ENCODE data around the gene VLDLR.

The VLDLR gene

DNA sequence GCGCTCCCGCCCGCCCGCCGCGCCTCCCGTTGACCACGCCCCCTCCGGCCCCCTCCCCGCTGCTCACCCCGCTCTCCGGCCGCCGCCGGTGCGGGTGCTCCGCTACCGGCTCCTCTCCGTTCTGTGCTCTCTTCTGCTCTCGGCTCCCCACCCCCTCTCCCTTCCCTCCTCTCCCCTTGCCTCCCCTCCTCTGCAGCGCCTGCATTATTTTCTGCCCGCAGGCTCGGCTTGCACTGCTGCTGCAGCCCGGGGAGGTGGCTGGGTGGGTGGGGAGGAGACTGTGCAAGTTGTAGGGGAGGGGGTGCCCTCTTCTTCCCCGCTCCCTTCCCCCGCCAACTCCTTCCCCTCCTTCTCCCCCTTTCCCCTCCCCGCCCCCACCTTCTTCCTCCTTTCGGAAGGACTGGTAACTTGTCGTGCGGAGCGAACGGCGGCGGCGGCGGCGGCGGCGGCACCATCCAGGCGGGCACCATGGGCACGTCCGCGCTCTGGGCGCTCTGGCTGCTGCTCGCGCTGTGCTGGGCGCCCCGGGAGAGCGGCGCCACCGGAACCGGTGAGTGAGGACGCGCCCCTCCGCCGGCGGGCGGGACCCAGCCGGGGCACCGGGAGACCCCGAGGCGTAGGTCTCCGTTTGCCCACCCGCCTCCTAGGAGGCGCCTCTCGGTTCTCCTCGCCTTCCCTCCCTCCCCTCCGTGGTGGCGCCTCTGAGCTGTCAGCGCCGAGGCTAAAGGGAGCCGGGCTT is at the start of gene VLDLR:
Gene VLDLR (plus strand): TSS at position 66 of the 739 bp plus-strand sequence. CDS start 403 bp downstream, at position 469.
- no peak for DNase-seq (ENCODE audit: low read depth in 2 of 2, low spot score in 1 of 2)

DNA sequence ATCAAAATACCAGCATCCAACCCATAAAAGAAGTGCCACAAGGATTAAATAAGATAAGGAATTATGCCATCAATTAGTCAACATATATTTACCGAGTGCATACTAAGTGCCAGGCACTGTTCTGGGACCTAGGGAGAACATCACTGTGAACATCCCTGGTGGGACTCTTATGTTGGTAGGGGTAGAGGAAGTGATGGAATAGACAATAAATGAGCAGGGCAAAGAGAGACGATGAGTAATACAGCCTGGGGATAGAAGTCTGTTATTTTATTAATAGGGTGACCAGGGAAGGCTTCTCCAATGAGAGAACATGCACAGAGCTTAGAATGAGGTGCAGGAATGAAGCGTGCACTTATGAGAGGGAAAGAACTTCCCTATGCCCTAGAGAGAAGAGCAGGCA is 47.4 kb upstream of the VLDLR start:
- DNase-seq (ENCODE audit: low read depth in 2 of 2, low spot score in 1 of 2): no peak

DNA sequence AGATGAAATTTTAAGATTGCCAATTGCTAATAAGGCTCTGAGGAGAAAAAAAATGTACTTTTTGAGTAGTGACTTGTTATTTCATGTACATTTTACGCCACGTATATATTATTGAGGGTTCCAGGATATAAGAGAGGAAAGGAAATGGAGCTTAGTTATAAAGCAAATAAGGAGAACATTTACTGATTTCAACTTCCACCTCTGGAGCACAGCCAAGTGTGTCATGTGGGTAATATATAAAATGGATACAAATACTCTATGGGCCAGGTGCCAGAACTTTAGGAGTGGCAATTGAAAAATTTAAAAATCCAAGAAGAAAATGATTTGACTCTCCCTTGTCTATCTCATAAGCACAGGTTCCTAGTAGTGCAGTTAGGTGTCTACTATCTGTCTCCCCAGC is 45.0 kb upstream of the VLDLR start:
- no peak for DNase-seq (ENCODE audit: low read depth in 2 of 2, low spot score in 1 of 2)

DNA sequence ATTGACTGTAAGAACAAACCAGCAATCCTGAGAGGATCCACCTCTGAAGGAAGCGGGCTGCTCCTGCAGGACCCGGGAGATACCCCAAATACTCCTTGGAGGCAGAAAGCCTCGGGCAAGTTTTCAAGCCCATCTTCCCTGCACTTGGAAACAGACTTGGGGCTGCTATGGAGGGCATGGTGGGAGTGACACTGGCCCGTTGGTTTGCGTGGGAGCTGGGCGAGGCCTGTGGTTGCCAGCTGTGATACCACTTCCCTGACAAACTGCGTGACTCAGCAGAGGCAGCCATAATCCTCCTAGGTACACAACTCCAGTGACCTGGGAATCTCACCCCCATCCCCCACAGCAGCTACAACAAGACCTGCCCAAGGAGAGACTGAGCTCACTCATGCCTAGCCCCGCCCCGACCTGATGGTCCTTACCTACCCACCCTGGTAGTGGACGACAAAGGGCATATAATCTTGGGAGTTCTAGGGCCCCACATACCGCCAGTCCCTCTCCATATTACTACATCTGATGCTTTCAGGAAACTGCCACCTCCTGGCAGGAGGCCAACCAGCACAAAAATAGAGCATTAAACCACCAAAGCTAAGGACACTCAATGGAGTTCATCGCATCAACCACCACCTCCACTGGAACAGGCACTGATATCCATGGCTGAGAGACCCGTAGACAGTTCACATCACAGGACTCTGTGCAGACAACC is 38.1 kb upstream of the VLDLR start:
- no peak for DNase-seq (ENCODE audit: low read depth in 2 of 2, low spot score in 1 of 2)

DNA sequence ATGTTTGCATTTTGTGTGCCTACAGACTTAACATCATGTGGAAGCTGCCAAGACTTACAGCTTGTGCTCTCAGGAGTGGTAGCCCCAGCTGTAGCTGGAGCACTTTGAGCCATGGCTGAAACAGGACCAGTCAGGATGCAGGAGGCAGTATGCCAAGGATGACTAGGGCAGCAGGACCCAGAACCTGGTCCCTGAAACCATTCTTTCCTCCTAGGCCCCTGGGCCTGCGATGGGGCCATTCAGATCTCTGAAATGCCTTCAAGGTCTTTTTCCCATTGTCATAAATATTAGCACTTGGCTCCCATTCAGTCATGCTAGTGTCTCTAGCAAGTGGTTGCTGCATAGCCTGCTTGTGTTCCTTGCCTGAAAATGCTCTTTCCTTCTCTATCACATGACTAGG is 29.6 kb upstream of the VLDLR start:
- no peak for DNase-seq (ENCODE audit: low read depth in 2 of 2, low spot score in 1 of 2)

DNA sequence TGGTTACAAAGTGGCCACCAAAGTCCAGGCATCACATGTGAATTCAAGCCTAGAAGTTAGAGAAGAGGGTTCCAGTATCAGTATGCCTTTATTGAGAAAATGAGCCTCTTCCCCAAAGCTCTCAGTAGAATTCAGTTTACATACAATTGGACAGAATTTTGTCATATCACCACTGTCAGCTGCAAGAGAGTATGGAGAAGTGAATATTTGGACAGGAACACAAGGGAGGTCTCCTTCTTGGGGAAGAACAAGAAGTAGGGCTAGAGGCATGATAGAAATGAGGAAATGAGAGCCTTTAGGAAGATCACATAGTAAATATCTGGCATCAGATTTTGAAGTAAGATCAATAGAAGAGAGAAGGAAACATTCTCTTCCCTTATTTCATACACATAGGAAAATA is 27.8 kb upstream of the VLDLR start:
- no peak for DNase-seq (ENCODE audit: low read depth in 2 of 2, low spot score in 1 of 2)

DNA sequence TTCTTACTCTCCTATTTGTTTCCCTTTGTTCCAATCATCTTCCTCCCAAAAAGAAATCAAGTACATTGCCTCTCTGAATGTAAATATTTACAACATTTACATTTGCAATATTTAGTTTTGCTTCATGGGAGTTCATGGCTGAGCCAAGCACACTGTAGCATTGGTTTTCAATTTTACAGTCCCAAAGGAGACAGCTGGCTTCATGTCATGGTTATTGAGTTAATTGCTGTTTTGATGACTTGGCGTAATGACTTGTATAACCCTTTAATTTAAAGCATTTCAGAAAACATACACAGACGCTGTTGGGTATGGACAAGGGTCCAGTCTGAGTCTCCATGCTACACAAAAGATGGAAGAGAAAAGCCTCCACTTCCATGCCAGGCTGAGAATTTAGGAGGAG is 25.6 kb upstream of the VLDLR start:
- DNase-seq (ENCODE audit: low read depth in 2 of 2, low spot score in 1 of 2): no peak

DNA sequence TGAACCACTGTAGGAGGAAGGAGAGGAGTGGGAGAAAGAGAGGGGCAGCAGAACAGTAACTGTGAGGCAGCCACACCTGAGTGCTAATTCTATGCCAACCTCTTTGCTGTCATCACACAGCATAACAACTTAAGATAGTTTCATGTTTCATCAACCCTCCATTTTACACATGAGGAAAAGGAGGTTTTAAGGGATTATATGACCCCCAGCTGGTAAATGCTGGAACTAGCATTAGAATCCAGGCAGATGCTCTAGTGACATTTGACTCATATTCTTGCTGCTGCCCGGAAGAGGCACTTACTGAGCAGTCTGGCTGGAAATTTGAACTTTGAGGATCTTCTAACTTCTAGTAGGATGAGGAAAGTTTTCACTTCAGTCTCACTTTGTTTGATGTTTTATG is 24.1 kb upstream of the VLDLR start:
- no peak for DNase-seq (ENCODE audit: low read depth in 2 of 2, low spot score in 1 of 2)

DNA sequence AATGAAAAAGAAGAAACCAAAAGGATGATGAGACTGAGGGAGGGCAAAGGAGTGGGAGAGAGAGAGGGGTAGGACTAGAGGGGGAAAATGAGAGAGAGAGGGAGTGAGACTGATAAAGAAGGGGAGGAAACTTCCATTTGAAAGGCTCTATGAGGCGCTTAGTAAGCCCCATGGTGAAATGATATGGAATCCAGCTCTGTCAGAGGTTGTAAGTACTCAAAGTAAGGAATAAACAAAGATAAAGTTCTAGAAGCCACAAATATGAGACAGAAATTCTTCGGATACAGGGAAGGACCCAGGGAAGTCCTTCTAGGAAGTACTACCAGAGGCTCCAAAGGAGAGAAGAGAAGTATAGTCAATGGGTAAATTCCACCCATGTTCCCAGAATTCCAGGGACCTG is 21.7 kb upstream of the VLDLR start:
- DNase-seq (ENCODE audit: low read depth in 2 of 2, low spot score in 1 of 2): no peak

DNA sequence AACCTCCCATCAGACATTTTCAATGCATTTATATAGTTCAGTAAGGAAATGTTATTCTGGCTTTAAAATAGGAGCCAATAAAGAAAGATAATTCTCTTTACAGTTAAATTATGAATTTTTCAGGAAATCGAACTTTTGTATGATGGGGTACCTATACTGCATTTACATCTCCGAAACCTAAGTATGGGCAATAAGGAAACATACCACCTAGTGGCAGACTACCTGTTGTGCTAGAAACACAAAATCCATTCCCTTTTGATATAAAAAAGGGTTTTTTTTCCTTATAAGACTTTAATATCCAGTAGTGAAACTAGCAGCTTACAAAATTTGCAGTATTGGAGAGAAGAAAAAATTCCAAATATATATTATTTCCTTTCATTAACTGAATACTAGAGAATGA is 21.3 kb upstream of the VLDLR start:
- no peak for DNase-seq (ENCODE audit: low read depth in 2 of 2, low spot score in 1 of 2)

DNA sequence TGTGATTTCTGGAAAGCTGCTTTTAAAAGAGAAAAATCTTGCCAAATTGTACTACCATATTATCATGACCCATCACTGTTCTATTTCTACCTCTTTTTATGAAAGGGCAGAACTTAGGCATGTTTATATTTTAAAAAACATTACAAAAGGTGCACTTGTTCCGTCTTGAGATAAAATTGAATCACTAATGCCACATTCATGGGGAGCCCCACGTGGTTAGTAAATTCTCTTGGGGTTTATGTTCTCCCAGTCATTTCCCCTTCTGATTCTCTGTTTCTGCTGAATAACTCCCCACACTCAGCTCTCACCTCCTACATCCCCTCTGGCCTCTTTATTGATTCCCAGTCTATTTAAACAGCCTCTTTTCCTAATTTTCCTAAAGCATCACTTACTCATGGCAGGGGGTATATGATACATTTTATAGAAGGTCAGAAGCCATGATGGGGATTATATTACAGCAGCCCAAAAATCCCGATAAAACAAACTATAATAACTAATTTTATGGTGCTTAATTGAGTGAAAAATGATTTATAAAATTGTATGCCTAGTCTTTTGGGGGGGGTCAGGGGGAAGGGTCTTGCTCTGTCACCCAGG is 19.7 kb upstream of the VLDLR start:
- DNase-seq (ENCODE audit: low read depth in 2 of 2, low spot score in 1 of 2): no peak

DNA sequence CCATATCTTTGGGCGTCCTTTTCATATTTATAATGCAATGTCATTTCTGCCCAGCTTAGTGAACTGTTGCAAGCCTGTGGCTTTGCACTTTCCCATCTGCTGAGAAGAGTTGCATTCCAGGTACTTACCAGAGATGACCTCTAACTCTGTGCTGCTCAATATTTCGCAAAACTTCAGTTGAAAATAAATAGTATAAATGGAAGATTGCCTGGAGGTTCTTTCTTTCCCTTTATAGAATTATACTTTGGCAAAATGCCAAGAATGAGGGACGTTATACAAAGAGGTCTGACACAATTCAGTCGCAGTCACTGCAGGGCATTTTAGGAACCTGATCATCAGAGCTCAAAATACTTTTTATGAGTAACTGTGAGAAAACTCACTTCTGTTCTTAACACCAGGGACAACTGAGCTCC is 18.9 kb upstream of the VLDLR start:
- no peak for DNase-seq (ENCODE audit: low read depth in 2 of 2, low spot score in 1 of 2)

DNA sequence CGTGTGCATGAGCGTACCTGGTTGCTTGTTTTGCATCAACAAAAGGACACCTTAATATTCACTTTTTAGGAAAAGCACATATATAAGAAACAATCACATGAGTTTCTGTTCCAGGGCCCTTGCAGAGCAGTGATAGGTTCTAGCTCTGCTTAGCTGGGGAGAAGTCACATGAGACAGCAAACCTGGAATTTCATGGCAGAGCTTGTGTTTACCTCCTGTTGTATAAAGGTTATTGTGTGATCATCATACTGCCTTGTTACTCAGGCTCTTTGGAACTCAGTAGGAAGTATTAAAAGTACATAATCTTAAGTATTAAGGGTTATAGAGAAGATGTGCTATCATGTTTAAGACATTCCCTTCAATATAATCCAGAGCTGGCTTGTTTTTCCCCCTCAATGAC is 18.0 kb upstream of the VLDLR start:
- DNase-seq (ENCODE audit: low read depth in 2 of 2, low spot score in 1 of 2): no peak

DNA sequence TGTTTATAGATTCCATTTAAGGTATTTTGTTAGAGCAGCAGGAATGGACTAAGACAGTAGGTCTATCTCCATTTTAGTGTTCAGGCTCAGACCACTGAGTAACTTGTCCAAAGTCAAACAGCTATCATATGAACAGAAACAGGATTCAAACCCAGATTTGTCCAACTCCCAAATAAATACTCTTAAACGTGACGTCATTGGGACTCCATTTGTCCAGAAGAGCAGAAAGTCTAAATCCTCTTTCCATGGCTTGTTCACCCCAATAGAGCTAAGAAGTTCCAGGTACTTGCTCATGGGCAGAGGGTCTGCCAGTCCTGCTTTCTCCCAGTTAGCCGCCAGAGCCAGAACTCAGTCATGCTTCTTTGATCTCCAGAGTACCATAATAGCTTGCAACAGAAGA is 16.3 kb upstream of the VLDLR start:
- DNase-seq (ENCODE audit: low read depth in 2 of 2, low spot score in 1 of 2): no peak

DNA sequence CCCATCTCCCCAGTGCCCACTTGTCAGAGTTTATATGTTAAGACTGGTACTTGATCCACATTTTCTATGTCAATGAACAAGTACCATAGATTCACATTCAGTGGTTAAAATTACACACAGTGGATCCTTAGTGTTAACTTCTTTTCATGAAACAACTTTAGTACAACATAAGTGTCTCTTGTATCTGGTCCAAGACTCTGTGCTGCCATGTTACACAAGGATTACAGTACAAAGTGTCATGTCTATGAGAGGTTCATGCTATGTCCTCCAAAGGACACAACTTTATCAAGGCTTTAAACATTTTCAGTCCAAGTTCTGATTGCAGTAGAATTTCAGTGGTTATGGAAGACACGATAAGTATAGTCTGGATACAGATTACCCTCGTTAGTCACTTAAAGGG is 13.3 kb upstream of the VLDLR start:
- no peak for DNase-seq (ENCODE audit: low read depth in 2 of 2, low spot score in 1 of 2)

DNA sequence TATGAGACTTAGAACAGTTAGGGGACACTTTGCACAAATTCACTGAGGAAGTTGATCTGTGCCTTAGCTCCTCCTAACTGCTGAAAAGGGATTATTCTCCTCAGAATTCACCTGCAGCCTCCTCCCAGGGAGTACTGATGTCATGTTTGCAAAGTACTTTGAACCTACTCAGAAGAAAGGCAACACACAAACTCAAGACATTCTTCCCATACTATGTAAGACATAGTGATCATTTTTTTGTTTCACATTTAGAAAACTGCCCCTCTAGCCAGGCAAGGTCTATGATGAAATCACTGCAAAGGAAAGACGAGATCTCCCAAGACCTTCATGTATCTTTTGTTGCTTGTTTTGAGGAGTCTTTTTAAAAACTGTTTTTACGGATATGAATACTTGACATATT is 10.6 kb upstream of the VLDLR start:
- DNase-seq (ENCODE audit: low read depth in 2 of 2, low spot score in 1 of 2): no peak

DNA sequence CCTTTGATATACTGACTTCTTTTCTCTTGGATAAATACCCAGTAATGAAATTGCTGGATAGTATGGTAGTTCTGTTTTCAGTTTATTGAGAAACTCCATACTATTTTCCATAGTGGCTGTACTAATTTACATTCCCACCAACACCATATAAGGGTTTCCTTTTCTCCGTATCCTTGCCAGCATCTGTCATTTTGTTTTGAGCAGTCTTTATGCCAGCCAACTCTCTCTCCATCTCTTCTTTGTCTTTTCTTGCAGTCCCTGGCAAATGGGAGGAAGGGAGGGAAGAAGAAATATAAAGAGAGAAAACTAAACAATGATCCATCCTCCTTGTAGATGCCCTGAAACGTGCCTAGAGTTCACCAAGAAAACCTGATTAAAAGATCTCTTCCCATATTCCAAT is 9.6 kb upstream of the VLDLR start:
- DNase-seq (ENCODE audit: low read depth in 2 of 2, low spot score in 1 of 2): no peak

DNA sequence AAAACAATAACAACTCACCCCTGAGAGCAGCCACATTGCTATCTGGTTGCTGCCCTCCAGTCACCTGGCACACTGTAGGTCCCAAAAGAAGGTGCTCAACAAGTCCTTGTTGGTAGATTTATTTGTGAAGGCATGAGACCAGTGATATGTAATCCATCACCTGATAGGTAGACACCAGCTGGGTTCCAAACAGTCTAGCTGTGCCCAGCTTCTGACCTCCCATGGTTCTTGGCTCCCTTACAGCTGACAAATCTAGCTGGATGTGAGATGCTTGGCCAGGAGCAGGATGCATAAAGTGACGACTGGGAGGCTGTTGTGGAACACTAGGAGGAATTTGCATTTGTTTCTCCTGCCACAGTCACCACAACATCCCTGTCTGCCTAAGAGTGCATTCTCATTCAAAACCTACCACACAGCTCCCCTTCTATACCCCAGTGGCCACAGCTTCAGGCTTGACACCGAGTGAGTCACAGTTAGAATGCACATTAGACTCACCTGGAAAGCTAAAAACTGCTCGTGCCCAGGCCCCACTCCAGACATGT is 7.8 kb upstream of the VLDLR start:
- no peak for DNase-seq (ENCODE audit: low read depth in 2 of 2, low spot score in 1 of 2)

DNA sequence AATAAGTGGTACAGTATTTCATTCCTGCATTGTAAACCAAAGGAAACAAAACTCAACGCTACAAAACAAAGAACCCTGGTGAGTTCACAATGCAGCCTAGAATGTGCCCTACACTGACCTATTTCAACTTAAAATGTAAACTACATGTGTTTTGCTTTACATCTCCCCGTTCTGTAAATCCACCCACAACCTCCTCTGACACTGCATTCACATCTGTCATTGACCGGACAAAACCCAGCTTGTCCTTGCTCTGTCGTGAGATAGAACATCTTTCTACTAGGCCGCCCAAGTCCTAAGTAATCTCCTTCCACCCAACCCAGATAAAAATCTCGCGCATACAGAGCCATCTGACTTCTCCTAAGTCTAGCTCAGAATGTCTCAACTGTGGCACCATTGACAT is 6.1 kb upstream of the VLDLR start:
- no peak for DNase-seq (ENCODE audit: low read depth in 2 of 2, low spot score in 1 of 2)

DNA sequence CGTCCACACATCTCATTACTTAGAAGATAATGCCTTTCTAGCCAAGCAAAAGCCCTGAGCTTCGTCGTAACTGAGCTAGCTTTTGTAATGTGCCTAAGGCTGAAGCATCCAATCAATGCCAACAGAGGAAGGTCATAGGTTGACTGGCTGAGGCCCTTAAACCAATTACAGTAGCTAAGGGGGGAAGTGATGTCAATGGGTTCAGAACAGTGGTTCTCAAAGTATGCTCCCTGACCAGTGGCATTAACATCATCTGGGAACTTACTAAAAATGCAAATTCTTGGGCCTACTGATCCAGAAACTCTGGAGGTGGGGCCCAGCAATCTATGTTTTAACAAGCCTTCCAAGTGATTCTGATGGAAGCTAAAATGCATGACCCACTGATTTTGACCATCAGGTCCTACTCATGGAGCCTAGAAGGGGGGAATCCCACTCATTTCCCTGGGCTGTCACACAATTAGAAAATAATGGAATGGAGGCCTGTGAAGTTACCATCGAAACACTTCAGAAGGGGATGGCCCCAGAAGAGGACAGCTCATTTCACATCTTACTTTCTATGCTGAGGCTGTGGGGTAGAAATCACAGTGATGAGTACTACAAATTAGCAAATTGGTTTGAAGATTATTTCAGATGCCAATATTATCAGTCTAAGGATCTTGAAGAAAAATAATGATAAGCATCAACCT is 4.8 kb upstream of the VLDLR start:
- no peak for DNase-seq (ENCODE audit: low read depth in 2 of 2, low spot score in 1 of 2)

DNA sequence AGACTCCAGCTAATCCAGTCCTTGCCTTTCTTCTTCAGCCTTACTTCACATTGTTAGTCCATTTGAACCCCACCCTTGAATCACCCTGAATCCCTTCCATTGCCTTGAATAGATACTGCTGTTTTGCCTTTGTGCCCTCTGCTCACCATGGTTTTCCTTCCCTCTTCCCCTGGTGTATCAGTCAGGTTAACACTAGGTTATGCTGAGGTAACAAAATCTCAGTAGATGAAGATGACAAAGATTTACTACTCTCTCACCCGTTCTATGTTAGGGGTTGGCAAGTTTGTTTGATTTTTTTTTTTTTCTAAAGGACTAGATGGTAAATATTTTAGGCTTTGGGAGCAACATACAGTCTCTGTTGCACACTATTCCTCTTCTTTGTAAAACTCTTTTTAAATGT is 3.3 kb upstream of the VLDLR start:
- DNase-seq (ENCODE audit: low read depth in 2 of 2, low spot score in 1 of 2): no peak
